NCI-H1694 treated with DMSO at 0.1 percent for 48 hours (cell line): ENCODE results near the gene PLPP1.

Source experiments
- DNase-seq: peaks from one replicate; lab custom pipeline; 2025; lab: John Stamatoyannopoulos, UW

PLPP1 gene

DNA sequence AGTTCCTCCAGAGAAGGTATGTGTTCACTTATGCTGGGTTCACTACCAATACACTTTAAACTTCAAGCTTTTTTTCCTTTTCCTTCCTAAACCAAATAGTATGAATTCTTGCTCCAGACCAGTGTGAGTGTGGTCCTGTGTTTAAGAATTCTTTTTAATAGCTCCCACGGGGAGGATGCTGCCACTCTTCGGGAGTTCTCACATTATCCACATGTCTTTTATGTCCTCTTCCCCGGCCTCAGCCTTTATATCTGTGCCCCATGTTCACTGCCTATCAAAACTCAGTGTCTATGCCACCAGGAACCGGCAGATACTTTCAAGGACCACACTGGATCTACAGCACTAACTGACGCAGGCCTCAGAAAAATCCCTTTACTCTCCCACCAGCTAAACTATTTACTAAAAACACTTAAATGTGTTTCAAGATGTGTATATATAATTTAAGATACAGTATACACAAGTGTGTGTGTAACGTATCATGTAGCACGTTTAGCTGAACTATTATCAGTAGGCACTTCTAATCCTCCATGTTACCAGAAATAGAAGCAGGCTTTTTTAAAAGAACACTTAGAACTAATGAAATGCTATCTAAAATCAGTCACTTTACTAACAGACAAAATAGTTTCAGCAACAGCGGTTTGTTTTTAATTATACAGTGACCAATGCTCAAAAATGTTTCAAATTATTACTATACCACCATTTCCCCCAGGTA, 88.0 kb downstream of the PLPP1 start:
- DNase-seq = no peak

DNA sequence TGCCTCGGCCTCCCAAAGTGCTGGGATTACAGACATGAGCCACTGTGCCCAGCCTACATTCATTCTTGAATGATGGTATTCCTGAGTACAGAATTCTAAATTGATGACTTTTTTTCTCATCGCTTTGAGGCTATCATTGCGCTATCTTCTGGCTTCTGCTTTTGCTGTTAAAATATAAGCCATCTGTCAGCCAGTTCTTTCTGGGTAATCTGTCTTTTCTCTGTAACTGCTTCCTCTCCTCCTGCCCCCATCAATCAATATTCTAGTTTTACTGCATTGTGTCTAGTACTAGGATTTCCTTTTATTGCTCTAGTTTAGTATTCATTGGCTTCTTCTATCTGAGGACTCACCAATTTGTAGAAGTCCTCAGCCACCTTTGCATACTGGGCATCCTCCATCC, 89.0 kb downstream of the PLPP1 start:
- DNase-seq = no peak

DNA sequence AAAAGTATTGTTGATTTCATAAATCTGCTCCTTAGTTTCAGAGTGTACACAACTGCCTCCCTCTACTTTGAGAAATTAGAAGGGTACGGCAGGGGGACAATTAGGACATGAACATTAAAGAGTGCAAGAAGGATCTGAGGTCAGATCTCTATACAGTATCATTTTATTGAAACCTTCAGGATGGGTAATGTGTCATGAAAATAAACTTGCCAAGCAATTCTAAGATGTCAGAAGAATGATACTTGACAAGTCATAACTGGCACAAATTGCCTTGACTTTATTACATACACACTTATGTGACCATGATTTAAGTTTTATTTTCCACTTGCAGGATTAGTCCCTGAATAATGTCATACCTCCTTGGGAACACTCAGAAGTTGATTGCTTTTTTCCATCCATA, 92.8 kb downstream of the PLPP1 start:
- no peak for DNase-seq

DNA sequence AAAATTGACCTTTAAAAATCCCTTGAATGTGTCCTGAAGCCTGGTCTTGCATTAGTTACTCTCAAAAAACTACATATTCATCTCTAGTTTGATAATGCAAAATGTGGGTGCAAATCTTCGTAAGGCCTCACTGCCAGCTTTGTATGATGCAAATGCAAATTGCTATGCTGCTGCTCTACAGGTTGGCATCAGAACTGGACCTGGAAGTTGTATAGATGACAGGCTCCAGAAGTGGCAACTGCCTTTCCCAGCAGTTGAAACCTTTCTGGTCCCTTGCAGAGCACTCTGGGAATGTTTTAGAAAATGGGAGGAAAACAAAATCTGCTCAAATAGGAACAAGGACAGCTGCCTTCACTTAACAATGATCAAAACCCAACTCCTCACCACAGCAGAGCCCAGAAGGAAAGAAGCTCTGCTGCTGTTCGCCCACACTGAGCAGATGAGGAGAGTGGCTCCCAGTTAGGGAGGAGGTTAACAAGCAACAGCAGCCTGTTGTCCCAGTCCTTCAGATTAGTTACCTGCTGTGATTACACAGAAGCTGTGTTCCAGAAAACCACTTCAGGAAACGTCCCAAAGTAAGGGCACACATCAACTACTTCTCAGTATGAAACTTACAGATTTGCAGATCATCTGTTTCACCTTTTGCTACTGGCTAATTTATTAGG, 93.5 kb downstream of the PLPP1 start:
- DNase-seq = no peak

DNA sequence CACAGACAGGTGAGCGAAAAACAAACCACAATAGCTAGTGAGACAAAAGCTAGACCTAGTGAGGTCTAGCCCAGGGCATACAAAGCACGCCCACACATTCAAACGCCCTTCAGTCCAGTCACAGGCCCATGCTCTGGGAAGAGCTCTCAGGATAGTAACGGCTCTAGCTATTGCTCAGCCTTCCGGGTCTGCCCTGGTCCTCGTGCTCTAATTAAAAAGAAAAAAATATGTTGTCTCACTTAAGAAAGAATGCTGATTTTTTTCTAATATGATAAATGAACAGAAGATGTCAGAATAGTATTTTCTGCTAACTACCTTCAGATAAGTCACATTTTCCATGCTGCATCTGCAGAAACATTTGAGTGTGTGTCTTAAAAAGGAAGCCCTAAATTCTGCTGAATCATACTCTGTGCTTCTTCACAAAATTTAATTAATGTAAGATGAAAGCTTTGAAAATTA, 94.5 kb downstream of the PLPP1 start:
- DNase-seq = no peak

DNA sequence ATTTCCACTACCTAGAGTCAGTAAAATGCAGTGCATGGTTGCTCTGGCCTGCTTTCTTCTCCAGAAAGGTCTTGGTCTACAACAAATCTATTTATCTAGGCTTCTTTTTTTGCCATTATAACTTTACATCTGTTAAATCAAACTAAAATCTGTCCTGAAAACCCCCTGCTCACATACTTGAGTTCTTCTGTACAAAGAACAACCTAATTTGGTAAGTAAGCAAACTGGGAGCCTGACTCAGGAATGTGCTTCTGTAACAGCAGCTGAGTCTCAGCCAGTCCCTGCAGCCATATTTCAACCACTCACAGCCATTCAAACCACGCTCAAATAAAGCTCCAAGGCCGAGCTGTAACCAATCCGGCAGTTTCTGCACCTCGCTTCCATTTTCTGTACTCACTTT, 95.8 kb downstream of the PLPP1 start:
- DNase-seq = no peak

DNA sequence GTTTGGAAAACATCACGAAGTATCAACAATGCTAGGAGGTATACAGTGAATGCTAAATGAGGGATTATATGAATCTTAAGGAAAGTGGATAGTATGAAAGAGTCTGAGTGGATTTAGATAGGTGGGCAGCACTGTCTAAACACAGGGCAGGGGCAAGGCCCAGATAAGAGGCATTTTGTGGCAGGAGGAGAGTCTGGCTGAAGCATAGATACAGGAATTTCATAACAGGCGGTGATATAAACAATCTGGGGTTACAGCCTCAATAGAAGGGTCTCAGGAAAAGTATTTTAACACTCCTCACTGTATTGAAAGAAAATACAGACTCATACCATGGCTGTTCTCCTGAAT, 96.9 kb downstream of the PLPP1 start:
- DNase-seq = no peak

DNA sequence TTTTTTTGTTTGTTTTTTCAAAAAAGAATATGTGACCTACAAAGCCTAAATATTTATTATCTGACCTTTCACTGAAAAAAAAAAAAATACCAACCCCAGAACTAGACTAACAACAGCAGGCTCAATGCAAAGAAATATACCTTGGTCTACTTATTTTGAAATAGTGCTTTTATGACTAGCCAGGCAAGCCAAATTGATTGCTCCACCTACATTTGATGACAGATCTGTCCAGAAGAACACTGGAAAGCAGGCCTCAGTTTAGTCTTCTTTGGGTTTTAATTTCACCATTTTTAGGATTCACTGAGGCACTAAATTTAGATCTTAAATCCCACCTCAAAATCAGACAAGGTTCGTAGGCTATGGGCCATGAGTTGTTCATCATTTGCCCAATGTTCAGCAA, 97.3 kb downstream of the PLPP1 start:
- no peak for DNase-seq

DNA sequence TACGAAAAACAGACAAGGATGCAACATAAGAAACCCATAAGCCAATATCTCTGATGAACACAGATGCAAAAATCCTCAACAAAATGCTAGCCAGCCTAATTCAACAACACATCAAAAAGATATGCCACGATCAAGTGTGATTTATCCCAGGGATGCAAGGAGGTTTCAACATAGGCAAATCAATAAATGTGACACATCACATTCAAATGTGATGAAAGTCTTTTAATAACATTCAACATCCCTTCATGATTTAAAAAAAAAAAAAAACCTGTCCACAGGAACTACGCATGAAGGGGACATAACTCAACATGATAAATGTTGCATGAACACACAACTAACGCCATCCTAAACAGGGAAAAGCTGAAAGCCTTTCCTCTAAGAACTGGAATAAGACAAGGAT, 102.2 kb downstream of the PLPP1 start:
- no peak for DNase-seq

DNA sequence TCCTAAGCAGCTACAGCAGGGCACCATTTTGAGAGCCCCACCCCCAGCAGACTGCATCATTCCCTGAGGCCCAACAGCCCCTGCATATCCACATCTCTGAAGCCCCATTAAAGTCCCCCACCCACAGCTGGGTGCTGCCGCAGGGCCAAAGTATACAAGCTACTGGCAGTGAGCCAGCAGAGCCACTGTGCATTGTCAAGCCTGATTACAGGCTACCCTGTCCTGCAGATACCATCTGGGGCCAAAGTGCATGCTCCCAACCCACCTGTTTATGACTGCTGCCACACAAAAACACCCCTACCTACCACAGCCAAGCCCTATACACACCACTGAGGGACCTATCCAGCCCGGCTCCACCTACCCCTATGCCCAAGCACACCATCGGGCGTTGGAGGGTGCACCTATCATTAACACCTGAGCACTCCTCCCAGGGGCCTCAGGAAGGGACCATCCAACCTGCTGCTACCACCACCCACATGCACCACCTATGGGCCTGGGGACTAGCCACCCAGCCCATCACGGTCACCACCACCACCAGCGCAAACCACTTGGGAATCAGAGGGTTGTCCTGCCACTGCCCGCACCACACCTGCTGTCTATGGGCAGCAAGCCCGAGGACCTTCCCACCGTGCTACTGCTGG, 105.0 kb downstream of the PLPP1 start:
- DNase-seq = no peak

DNA sequence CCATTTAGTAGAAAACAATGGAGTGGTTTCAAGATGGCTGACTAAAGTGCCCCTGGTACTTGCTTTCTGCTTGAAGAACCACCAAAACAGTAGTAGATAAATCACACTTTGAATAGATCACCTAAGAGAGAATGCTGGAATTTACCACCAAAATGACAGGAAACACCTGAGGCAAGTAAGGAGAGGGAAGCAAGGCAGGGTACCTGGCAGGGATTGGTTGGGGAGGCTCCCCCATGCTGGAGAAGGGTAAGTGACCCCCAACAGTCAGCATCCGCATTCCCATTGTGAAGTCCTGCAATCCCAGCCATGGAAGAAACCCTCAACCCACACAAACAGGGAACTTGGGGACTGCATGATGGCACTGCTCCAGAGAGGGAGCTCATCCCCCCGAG, 105.5 kb downstream of the PLPP1 start:
- no peak for DNase-seq

DNA sequence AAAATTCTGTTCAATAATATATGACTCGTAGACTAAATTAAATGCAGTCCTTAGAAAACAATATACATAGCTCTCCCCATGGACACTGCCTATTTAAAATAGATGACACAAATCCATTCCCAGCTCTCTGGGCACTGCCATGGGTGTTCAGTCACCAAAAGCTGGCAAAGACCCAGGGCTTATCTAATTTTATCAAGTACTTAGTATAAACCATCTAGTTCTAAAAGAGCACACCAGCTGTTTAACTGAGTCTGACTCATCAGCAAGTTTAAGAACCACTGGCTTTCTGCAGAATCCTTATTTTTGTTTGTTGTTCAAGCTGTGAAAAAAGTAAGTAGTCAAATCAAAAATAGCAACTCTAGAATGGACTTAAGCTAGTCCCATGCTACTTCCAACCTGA, 107.6 kb downstream of the PLPP1 start:
- no peak for DNase-seq

DNA sequence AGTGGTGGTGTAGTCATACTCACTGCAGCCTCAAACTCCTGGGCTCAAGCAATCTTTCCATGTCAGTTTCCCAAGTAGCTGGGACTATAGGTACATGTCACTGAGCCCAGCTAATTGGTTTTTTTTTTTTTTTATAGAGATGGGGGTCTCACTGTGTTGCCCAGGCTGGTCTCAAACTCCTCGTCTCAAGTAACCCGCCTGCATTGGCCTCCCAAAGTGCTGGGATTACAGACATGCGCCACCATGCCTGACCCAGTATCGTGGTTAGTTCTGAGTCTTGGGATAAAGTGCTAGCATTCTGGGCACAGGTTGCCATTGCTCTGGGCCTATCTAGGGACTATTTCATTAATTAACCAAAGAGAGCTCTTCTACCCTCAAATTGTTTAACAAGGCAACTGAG, 108.3 kb downstream of the PLPP1 start:
- no peak for DNase-seq

DNA sequence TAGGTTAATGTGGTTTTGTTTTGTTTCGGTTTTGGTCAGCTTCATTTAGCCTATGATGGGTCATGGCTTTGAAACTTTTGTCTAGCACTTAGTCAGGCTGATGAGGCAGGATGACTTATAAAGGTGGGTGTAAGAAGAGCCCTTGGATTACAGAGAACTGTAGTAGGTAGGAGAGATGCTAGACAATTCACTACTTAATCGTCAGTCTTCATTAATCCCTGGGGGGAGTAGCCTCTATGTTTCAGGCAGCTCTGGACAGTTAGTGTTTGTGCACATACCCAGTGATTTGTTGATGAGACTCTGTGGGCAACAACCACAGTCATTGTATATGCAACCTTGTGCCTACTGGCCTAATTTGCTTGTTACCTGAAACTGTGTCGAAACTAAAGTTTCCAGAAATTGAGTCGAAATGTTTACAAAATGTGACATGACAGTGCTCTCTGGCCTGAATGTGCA, 113.7 kb downstream of the PLPP1 start:
- DNase-seq = no peak

DNA sequence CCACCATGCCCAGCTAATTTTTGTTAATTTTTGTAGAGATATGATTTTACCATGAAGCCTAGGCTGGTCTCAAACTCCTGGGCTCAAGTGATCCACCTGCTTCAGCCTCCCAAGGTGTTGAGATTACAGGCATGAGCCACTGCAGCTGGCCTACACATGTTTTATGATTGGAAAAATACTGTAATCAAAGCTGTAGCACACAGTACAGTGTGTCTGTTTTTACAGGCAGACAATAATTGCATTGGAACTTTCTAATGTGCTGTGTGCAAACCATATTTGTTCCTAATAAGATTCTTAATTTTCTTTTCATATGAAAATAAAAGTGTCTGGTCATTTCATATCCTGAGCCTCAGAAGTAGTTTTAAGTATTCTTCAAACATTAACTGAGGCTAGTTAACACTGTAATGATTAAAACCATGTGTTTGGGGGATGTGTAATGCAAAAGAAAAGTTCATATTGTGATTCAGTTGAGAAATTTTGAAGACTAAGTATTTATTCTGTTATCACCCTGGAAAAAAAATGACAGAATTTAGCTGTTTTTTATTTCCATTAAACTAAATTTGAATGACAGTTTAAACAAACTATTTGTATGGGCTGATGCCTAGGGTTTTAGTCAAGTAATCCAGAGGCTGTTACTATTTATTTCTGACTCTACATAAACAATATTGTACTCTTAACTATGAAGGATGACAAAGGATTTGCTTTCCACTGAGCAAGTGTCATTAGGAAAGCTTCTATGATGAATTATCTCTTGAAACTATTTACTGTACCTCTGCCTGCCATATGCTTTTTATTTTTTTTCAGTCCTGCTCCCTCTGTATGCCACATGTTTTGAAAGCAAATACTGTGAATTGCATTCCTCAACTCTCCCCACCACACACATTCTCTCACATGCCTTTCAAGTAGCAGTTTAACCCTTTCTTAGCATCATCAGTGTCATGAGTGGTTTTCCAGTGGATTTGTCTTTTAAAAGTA, 115.5 kb downstream of the PLPP1 start:
- peak; percentile 26 for DNase-seq

DNA sequence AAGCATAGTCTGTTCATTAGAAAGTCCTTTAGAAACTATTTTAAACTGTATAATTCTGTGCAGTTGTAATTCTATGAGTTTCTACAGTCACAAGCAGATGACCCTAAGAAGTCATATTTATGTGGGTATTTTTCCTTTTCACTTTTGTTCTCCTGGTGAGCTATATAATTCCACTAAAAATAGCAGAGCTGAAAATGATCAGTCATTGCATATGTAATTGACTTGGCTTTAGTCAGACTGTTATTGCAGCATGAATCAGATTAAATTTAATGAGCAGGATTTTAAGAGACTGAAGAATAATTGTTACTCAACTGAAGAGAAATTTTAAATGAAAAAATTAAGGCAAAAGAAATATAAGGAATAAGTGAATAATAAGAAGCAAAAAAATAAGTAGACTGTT, 118.5 kb downstream of the PLPP1 start:
- DNase-seq = no peak

DNA sequence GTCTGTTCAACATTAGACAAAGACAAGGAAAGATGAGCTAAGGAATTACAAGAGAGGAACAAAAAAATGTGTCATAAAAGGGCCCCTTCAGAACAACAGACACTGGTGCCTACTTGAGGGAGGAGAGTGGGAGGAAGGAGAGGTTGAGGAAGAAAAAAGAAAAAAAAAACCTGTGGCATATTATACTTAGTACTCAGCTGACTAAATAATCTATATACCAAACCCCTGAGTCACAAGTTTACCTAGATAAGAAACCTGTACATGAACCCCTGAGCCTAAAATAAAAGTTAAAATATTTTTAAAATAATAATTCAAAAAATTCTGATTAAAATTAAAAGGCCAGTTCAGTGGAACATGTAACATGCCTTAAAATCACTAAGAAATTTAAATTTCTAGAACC, 119.7 kb downstream of the PLPP1 start:
- no peak for DNase-seq

DNA sequence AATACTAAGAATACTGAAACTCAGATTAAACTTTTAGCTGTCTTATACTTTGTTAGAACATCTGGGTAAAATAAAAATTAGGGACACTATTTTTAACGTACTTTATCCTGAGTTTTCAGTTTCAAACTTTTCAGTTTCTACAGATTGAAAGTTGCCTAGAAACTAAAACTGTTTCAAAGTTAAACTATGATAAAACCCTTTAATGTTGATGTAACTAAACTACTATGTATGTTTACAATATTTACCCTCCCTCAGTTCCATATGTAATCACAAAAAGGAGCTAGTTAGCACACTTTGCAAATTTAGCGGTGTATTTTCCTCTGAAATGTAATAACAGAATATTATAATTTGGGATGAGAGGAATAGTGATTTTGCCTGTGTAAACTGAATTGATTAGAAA, 121.1 kb downstream of the PLPP1 start:
- no peak for DNase-seq

DNA sequence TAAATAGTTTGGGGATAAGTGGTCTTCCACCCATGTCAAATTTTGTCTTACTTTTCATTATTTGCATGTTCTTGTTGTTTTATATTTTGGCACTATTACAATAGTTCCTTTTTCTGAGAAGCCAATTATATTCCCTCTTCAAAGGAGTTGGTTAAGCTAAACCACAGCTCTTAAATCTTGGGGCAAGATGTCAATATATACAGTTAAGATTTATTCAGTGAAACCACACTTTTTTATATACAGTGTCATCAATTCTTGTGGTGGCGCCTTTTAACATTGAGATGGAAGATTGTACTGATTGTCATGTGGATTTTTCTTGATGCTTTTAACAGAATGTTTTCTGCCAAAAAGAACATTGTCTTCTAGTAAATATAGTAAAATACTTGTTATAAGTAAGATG, 122.9 kb downstream of the PLPP1 start:
- no peak for DNase-seq

DNA sequence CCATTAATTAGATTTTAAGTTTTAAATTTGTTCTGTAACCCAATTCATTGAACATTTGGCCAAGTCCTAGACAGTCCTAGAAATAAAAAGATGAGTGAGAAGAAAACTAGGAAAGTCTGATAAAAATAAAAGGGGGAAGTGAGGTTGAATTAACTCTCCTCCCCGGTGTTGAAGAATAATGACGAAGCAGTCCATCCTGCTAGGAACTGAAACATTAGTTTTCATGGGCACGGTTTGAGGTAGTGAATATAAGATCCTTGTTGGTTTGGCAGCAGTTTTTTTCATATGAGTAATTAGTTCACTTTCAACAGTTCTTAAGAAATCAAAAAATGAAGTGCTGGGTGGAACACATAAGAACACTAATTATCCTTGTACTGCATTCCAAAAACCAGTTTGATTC, 123.9 kb downstream of the PLPP1 start:
- DNase-seq = no peak

DNA sequence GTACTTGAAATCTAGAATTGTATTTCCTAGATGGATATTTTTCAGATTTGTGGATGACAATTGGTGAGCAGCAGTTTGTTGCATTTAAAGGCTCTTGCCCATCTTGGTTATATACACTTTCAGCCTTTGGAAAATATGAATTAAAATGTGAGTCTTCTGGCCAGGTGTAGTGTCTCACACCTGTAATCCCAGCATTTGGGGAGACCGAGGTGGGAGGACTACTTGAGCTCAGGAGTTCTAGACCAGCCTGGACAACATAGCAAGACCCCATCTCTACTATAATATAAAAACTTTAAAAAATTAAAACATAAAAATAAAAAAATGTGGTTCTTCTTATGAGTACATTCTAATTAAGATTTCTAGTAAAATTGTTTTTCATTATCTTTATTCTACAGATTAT, 125.0 kb downstream of the PLPP1 start:
- no peak for DNase-seq

DNA sequence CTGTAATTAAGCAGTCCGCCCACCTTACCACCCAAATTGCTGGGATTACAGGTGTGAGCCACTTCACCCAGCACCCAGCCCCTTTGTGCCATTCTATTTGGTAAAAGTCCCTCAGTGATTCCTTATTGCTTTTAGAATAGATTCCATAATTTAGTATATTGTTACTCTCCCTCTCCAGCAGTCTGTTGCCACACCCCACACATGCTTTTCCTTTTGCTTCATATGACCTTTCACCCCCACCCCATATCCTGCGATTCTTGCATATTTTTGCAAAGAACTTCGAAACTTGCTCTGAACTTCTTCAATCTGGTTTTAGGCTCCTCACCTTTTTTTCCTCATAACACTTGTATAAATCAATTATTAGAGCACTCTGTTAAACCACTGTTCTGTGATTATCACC, 126.8 kb downstream of the PLPP1 start:
- no peak for DNase-seq
